ENCODE results near the gene SCAPER. TPM values are rescaled to one million over a fixed set of nuclear protein-coding genes. Genes with fewer than 3 reads are reported as not detected.

SCAPER gene
- total and polyA plus RNA-seq, 2 of the 4 experiments (the other 2 are of a cell fraction) = 2.9 to 9.7 TPM

DNA sequence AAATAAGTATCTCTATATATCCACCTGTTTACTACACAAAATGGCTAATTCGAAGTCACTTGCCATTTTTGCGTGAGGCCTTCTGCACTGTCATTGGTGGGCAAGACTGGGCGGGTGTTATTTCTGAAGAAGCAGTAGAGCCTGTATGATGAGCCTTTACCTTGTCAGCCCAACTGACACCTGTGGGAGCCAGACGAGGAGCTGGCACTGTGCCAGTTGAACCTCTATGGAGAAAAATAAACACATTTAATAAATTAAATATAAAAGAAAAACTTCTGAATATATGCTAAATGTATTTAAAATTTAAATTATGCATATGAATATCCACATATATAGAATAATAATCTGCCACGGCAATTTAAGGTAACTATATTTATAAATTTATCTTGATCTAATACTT is 109.9 kb downstream of the SCAPER start:
- ATAC-seq (ENCODE audit: low read depth) = no peak
- Histone ChIP-seq H4K5ac (ENCODE audit: low read depth, low read length) (no peak overlapping the region), H3K79me1 (ENCODE audit: low read depth in 1 of 2, low read length in 2 of 2) (peaks cover 0 to 4% of the 10 kb centered on the region in 2 experiments; a peak in 1 of 4 replicates), H3K23ac (ENCODE audit: low read depth, low read length) (no peak overlapping the region), H3K18ac (ENCODE audit: low read depth, low read length) (no peak overlapping the region), H3K14ac (replicated peaks; ENCODE audit: low read depth, low read length) (no peak overlapping the region), H4K8ac (ENCODE audit: low read depth in 2 of 2, low read length in 2 of 2) (no peak overlapping the region), H3K4me3 (ENCODE audit: insufficient read depth, low read depth, low read length) (no peak overlapping the region), H4K20me1 (ENCODE audit: insufficient read depth, low read length) (no peaks in the 10 kb centered on the region; the same call in 1 of the 2 replicates), H2BK120ac (ENCODE audit: low read depth, low read length) (no peak overlapping the region), H3K9ac (ENCODE audit: low read depth, low read length) (no peak overlapping the region), H3K4ac (ENCODE audit: low read depth, low read length) (no peak overlapping the region), H3K27ac (ENCODE audit: insufficient read depth, low read length) (no peak overlapping the region), H2BK5ac (ENCODE audit: low read depth, low read length, poor library complexity, severe bottlenecking) (no peak overlapping the region), H2BK20ac (ENCODE audit: low read depth, low read length) (no peak overlapping the region), H2AK9ac (replicated peaks; ENCODE audit: low read depth, low read length, poor library complexity) (no peak overlapping the region), H3K36me3 (ENCODE audit: control insufficient read depth, insufficient read depth, low read length) (peaks cover 4% of the 10 kb centered on the region; the same call in 1 of the 2 replicates), H3K4me1 (ENCODE audit: control insufficient read depth, insufficient read depth, low read length) (peaks cover 2% of the 10 kb centered on the region), H2AK5ac (ENCODE audit: low read depth, low read length) (no peak overlapping the region), H3K9me1 (ENCODE audit: insufficient read depth, low read length) (0 out of 2 replicates have a peak, but pooled peaks cover 5% of the 10 kb centered on the region), H3K56ac (ENCODE audit: extremely low read depth, insufficient read depth, low read length) (no peak overlapping the region), H2AFZ (replicated peaks; ENCODE audit: low read length, poor library complexity) (no peak overlapping the region), H3K27me3 (ENCODE audit: control insufficient read depth, insufficient read depth, low read length) (no peaks in the 10 kb centered on the region), H4K91ac (ENCODE audit: insufficient read depth, low read depth, low read length) (no peak overlapping the region), H2BK15ac (ENCODE audit: low read depth, low read length) (no peak overlapping the region), H3K4me2 (ENCODE audit: low read depth, low read length) (no peak overlapping the region), H3K9me3 (ENCODE audit: control insufficient read depth, insufficient read depth, low read length) (no peaks in the 10 kb centered on the region)
- in situ Hi-C loops (cut with MboI; ENCODE audit: low sequenced_read_pairs) = no loop called here
- POLR2A ChIA-PET (ENCODE audit: unreplicated experiment) = no interaction called here
- intact Hi-C loops (cut with micrococcal nuclease) = no loop called here
- no peak for DNase-seq
- dilution Hi-C loops (cut with HindIII; ENCODE audit: low sequenced_read_pairs, unreplicated experiment) = no loop called here
- WGBS, 2 experiments (ENCODE audit: extremely low coverage in 2 of 2, insufficient read length in 1 of 2) = no CpG with 5 or more reads among the region's 5 CpGs
- TF ChIP-seq, protein P1, sequence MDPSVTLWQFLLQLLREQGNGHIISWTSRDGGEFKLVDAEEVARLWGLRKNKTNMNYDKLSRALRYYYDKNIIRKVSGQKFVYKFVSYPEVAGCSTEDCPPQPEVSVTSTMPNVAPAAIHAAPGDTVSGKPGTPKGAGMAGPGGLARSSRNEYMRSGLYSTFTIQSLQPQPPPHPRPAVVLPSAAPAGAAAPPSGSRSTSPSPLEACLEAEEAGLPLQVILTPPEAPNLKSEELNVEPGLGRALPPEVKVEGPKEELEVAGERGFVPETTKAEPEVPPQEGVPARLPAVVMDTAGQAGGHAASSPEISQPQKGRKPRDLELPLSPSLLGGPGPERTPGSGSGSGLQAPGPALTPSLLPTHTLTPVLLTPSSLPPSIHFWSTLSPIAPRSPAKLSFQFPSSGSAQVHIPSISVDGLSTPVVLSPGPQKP (IDR thresholded peaks at IDR 0.05; ENCODE audit: borderline replicate concordance, low read depth, low read length) = no peak
- TF ChIP-seq RFX5 (IDR thresholded peaks at IDR 0.05; ENCODE audit: low read depth, low read length) (no peak), CHD1 (IDR thresholded peaks at IDR 0.05; ENCODE audit: low read depth, low read length) (no peak), BHLHE40 (IDR thresholded peaks at IDR 0.05; ENCODE audit: low read depth, low read length) (no peak), RCOR1 (IDR thresholded peaks at IDR 0.05; ENCODE audit: insufficient replicate concordance, low read length) (no peak), MAZ (IDR thresholded peaks at IDR 0.05; ENCODE audit: borderline replicate concordance, low read depth, low read length) (no peak), MXI1 (IDR thresholded peaks at IDR 0.05; ENCODE audit: borderline replicate concordance, low read depth, low read length) (no peak), CEBPB (IDR thresholded peaks at IDR 0.05; ENCODE audit: low read depth, low read length) (no peak), POLR2A (IDR thresholded peaks at IDR 0.05; ENCODE audit: low read depth, low read length) (no peak), RAD21 (IDR thresholded peaks at IDR 0.05; ENCODE audit: low read length) (no peak), MAFK (IDR thresholded peaks at IDR 0.05; ENCODE audit: low read depth, low read length) (no peak), FOS (IDR thresholded peaks at IDR 0.05; ENCODE audit: low read depth, low read length) (no peak), NFE2L2 (IDR thresholded peaks at IDR 0.05; ENCODE audit: low read depth, low read length) (no peak), SMC3 (IDR thresholded peaks at IDR 0.05; ENCODE audit: low read depth, low read length) (no peak)
- TF ChIP-seq, protein P2, sequence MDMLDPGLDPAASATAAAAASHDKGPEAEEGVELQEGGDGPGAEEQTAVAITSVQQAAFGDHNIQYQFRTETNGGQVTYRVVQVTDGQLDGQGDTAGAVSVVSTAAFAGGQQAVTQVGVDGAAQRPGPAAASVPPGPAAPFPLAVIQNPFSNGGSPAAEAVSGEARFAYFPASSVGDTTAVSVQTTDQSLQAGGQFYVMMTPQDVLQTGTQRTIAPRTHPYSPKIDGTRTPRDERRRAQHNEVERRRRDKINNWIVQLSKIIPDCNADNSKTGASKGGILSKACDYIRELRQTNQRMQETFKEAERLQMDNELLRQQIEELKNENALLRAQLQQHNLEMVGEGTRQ (IDR thresholded peaks at IDR 0.05; ENCODE audit: low read depth, low read length) = no peak
- TF ChIP-seq, protein P3, sequence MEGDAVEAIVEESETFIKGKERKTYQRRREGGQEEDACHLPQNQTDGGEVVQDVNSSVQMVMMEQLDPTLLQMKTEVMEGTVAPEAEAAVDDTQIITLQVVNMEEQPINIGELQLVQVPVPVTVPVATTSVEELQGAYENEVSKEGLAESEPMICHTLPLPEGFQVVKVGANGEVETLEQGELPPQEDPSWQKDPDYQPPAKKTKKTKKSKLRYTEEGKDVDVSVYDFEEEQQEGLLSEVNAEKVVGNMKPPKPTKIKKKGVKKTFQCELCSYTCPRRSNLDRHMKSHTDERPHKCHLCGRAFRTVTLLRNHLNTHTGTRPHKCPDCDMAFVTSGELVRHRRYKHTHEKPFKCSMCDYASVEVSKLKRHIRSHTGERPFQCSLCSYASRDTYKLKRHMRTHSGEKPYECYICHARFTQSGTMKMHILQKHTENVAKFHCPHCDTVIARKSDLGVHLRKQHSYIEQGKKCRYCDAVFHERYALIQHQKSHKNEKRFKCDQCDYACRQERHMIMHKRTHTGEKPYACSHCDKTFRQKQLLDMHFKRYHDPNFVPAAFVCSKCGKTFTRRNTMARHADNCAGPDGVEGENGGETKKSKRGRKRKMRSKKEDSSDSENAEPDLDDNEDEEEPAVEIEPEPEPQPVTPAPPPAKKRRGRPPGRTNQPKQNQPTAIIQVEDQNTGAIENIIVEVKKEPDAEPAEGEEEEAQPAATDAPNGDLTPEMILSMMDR (conservative IDR thresholded peaks at IDR 0.05; ENCODE audit: low read depth, low read length) = no peak
- no TSS peak for BruUV-seq (replicated peaks)
- CTCF ChIA-PET = interaction anchor here (0.6 kb wide), 2 partner anchors 21 to 26 kb away, joined by 3 read pairs; no protein-coding TSS in a partner anchor
